Fibroblast of peridontal ligament (primary cell): Measurements from ENCODE around the gene RAB29.
A peak's percentile ranks its signal among the peaks of the same experiment; 100 is the strongest.

Experiments
- DNase-seq: peaks from one replicate; pipeline ENCODE4 v3.0.0-alpha.2; 2010; ENCODE audit errors: extremely low read depth

The RAB29 gene

DNA sequence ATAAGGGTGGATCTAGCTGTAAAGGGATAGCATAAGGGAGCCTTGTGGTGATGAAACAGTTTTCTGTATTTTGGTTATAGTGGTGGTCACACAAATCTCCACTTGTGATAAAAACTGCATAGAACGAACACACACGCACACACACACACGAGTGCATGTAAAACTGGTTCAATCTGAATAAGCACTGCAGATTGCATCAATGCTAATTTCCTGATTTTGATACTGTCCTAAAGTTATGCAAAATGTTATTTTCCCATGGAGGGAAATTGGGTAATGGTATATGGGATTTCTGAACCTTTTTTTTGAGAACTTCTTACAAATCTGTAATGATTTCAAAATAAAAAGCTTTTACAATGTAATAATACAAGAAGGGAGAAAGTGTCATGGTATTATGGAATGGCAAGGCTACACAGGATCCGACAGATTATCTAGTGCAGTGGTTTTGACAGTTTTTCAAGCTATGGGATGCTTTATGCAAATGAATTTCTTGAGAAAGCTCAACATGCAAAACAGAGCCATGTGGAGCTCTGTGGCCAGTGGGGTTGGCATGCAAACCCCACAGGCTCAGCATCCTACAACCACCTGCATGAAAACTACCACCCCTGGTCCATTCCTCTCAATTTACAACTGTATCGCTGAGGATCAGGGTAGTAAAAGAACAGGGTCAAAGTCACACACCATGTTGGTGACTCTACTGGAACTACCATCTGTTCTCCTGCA, 18.9 kb upstream of the RAB29 start:
- no peak for DNase-seq

DNA sequence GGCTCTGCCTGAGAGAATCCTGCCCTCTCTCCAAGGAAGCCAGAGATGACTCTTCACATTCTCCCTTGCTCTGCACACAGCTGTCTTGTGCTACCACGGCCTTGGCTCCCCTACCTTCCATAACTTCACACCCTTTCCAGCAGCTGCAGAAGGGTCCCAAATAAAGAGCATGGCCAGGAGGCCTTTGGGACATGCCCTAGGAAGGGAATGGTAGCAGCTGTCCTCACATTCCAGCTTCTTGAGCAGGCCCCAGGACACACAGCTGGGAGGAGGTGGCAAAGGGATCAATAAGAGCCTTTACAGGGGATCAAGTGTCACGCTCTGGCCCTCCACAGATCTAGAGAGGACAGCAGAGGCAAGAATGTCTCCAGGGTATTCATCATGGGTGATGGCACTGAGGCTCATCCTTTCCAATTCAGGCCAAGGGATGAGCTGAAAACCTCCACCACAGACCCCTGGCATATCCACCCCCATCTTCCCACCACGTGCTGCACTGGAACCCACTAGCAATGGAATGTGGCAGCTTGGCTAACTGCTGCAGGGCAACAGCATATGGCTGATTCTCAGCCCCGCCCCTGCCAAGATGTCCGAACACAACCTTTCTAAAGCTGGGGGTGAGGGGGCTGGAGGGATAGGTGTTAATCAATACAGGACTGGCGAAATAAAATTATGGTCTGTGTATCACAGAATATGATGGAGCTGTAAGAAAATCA, 17.8 kb upstream of the RAB29 start:
- DNase-seq, result no peak

GRCh38 chr1:205792481-205792881, 17.2 kb upstream of the RAB29 start:
- DNase-seq, result peak; percentile 60

- peak; percentile 59 for DNase-seq
Observed at GRCh38 chr1:205791568-205792180, 16.4 kb upstream of the RAB29 start.

DNA sequence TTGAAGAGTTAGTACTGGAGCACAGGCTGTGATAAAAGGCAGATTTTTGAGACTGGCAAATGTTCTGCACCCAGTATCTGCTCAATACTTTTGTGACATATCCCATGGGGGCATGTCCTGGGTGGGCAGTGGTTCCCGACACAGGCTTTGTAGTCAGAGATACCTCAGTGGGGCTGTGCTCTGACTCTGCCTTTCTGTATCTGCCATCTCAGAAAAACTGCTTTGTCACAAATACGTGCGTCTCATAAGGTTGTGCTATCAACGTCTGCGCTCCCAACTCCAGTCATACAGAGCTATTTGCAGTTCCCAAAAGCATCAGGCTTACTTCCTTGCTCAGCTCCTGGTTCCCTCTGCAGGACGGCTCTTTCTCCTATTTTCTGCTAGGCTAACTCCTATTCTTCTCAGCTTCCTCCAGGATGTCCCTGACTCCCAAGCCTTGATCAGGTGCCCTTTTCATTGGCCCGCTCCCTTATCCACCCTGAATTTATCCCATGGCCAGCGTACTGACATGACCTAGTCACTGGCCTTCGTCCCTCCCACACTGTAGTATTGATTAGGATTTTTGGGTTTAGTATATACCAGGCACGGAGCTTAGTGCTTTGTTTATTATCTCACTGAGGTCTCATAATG, 12.1 kb upstream of the RAB29 start:
- DNase-seq, result no peak

DNA sequence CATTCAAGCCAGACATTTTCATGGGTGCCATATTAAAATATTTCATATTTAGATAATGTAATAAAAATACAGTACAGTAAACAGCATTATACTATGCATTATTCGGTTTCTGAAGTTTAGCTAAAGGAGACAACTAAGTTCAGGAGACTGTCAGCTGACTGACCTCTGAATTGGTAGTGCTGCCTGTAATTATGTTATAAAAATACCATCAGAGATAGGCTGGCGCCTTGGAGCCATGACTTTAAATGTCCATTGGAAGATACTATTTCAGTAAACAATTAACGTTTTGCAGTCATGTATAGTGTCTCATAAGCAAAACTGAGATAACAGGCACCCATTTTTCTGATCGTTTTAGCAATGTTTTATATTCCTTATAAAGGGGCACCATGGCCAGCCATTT, 11.3 kb upstream of the RAB29 start:
- no peak for DNase-seq

DNA sequence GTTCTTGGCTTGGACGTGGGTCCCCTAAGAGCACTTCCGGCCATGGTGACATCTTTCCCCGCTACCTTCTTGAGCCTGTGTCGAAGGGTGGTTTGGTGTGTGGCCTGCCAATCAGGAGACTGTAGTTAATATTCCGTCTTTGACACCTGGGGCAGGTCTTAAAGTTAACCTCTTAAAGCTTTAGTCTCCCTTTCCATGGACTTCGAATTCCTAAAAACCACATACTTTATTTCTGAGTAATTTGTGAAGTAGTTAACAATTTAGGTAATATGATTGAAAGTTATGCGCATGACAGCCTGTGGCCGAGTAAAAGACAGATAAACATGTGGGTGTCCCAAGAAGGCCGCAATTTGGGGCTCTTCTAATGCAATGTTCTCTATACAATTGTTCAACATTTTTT, 10.2 kb upstream of the RAB29 start:
- DNase-seq, result no peak

GRCh38 chr1:205783904-205784303, 8.6 kb upstream of the RAB29 start:
- no peak for DNase-seq

DNA sequence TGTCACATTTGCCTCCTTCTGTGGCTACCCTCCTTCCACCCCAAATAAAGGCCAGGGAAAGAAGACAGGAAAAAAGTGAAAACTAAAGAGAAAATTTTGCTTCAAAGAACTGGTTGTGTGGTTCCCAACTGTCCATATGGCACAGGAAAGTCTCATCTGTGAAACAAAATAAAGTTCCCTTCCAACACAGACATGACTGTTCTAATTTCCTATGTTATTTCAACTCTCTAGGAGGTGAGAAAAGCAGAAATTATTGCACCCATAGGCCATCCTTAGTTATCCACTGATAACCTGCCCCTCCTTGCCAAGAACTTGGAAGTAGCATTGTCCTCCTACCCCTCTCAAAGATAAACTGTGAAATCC, 8.1 kb upstream of the RAB29 start:
- DNase-seq, result no peak

- DNase-seq, result no peak
Observed at GRCh38 chr1:205782627-205783432, 7.5 kb upstream of the RAB29 start.

DNA sequence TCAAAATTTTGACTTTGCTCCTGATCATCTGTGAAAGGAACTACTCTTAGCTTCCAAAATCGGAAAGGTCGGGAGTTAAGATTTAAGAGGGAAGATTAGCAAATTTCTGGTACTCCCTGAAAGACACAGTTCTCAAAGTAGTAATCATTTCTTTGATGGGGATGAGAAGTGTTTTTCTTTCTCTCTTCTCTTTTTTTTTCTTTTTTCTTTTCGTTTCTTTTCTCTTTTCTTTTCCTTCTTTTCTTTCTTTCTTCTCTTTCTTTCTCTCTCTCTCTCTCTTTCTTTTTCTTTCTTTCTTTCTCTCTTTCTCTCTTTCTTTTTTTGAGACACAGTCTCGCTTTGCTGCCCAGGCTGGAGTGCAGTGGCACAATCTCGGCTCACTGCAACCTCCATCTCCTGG, 5.1 kb upstream of the RAB29 start:
- no peak for DNase-seq

DNA sequence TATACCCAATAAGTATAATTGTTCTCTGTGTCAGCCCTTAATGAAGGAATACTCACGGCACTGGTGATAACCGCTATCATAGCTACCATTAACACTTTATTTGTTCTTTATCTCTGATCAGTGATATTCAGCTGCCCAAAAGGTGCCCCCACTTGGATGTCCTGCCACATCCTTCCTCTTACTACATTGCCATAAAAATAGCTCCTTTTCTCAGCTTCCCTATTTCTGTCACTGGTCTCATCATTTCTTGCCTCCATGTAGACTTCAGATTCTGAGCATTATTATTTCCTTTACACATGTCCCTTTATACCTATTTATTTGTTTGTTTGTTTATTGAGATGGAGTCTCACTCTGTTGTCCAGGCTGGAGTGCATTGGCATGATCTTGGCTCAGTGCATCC, 2.7 kb upstream of the RAB29 start:
- no peak for DNase-seq

DNA sequence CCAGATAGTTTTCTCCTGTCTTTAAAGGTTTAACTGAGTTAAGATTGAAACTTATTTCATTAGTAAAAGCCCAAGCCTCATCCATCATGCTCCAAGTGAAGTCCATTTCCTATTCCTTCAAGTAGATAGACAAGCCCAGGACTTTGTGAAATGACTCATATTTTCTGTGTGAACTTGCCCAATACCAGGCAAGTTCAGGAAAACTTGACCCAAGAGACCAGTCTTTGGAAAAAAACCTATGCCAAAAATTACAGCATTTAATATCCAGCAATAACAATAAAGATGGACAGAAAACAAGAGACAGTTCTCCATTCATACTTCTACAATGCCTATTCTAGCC, 405 bp upstream of the RAB29 start:
- DNase-seq, result peak; percentile 89

DNA sequence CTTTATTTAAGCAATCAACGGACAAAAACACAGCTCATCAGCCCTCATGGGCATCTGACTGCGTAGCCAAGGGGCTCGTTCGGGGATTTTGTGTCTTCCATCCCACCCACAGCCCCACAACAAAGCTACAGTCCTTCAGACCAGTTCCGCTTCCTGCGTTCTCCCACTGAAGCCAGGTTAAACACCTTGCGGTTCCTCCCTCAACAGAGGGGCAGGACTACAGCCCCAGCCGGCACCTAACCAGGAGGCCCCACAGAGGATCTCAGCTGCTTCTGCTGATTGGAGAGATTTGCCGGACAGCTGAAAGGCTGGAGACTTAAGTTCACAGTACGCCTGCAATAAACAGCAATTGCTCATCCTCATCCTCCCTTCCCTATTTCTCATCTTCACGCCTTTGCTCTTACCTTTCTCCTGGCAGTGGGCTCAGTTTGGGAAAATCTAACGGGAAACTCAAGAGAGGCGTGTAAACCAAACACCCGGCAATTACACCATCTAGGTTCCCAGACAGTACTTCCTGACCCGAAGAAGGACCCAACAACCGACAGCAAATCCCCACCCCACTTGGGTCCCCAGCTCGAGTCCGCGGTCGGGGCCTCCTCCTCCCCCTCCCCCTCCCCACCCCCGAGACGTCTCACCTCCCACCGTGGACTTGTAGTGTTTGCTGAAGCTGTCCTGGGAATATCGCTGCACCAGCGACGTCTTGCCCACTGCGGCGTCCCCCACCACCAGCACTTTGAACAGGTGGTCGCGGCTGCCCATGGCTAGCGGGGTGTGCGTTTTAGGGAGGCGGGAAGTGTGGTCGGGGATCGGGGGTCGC, 876 bp downstream of the RAB29 start:
- DNase-seq, result no peak

GRCh38 chr1:205772607-205773032, 2.7 kb downstream of the RAB29 start:
- DNase-seq, result peak; percentile 25

DNA sequence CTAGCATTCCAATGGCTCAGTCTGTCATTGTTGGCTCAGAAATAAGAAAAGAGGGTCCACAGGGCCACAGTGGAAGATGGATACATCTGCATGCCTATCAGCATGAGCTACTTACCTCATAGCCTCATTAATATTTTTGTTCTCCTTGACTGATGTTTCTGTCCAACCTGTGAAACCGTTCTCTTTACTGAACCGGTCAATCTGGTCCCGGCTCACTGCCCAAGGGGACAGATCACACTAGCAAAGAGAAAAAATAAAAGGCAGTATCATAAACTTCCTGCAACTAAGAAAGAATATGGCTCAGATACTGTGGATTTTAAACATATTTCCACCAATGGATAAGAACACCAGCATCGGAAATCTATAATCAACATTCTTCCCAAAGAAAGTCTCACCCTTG, 4.7 kb downstream of the RAB29 start:
- no peak for DNase-seq

GRCh38 chr1:205769641-205770365, 5.5 kb downstream of the RAB29 start:
- DNase-seq, result peak; percentile 80

GRCh38 chr1:205767248-205767647, 8.0 kb downstream of the RAB29 start:
- DNase-seq, result no peak

DNA sequence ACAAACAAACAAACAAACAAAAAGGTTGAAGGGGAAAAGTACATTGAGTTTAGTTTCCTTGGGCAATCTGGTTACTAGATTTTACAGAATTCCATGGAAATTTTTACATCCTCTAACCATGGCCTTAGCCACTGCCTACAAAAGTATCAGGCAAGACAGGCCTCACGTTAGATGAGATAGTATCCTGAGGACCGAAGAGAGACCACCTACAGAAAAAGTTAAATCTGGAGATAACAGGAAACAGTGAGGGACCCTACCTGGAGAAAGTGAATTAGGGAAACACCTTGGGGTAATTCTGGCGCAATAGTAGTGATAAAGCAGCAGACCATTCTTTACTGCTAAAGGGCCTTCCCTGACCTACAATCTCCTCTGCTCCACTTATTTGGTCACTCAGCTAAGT, 8.7 kb downstream of the RAB29 start:
- no peak for DNase-seq

- no peak for DNase-seq
Observed at GRCh38 chr1:205766038-205766437, 9.2 kb downstream of the RAB29 start.
